ENCODE results near the gene TLX3. TPM values are rescaled to one million over a fixed set of nuclear protein-coding genes. Genes with fewer than 3 reads are reported as not detected.

The TLX3 gene
- total RNA-seq, 1 donor from 2014 or later = not detected

DNA sequence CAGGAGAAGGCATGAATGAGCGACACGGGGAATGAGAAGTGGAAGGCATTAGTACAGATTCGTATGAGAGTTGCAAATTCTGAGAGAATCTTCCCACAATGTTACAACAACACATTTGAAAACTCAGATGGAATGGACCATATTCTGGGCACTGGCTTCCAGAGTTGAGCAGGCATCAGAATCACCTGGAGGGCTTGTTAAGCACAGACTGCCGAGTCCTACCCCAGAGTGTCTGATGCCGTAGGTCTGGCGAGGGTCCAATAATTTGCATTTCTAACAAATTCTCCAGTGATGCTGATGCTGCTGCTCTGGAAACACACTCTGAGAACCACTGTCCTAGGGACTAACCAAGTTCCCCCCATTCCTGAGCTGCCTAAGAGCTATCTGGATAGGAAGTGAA lies 2.9 kb upstream of the TLX3 start:
- H3K36me3 Mint-ChIP-seq = peaks cover 1% of the 10 kb centered on the region
- H3K9me3 Mint-ChIP-seq = no peaks in the 10 kb centered on the region
- no peak for DNase-seq (ENCODE audit: low spot score in 2 of 2, unreplicated experiment in 2 of 2)
- H3K4me1 Mint-ChIP-seq = peaks cover 8% of the 10 kb centered on the region
- H3K27ac Mint-ChIP-seq = no peak overlapping the region
- TF ChIP-seq, protein P1, sequence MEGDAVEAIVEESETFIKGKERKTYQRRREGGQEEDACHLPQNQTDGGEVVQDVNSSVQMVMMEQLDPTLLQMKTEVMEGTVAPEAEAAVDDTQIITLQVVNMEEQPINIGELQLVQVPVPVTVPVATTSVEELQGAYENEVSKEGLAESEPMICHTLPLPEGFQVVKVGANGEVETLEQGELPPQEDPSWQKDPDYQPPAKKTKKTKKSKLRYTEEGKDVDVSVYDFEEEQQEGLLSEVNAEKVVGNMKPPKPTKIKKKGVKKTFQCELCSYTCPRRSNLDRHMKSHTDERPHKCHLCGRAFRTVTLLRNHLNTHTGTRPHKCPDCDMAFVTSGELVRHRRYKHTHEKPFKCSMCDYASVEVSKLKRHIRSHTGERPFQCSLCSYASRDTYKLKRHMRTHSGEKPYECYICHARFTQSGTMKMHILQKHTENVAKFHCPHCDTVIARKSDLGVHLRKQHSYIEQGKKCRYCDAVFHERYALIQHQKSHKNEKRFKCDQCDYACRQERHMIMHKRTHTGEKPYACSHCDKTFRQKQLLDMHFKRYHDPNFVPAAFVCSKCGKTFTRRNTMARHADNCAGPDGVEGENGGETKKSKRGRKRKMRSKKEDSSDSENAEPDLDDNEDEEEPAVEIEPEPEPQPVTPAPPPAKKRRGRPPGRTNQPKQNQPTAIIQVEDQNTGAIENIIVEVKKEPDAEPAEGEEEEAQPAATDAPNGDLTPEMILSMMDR (IDR thresholded peaks at IDR 0.05; ENCODE audit: unreplicated experiment) = no peak
- no peak overlapping the region for H3K4me3 Mint-ChIP-seq
- H3K27me3 Mint-ChIP-seq (ENCODE audit: low read depth) = peaks cover 80% of the 10 kb centered on the region

- Mint-ChIP-seq H3K4me1 (peaks cover 10% of the 10 kb centered on the region), H3K27ac (no peak overlapping the region), H3K27me3 (ENCODE audit: low read depth) (peaks cover 83% of the 10 kb centered on the region), H3K9me3 (no peaks in the 10 kb centered on the region), H3K4me3 (no peak overlapping the region), H3K36me3 (peaks cover 1% of the 10 kb centered on the region)
- no peak for DNase-seq (ENCODE audit: low spot score in 2 of 2, unreplicated experiment in 2 of 2)
- TF ChIP-seq, protein P1 (IDR thresholded peaks at IDR 0.05; ENCODE audit: unreplicated experiment) = no peak
These were observed 2.1 kb upstream of the TLX3 start for GRCh38 chr5:171306781-171307591.

- no peaks in the 10 kb centered on the region for H3K9me3 Mint-ChIP-seq
- TF ChIP-seq, protein P1 (IDR thresholded peaks at IDR 0.05; ENCODE audit: unreplicated experiment) = no peak
- H3K4me3 Mint-ChIP-seq = no peak overlapping the region
- no peak for DNase-seq (ENCODE audit: low spot score in 2 of 2, unreplicated experiment in 2 of 2)
- no peak overlapping the region for H3K27ac Mint-ChIP-seq
- H3K36me3 Mint-ChIP-seq = no peaks in the 10 kb centered on the region
- peaks cover 91% of the 10 kb centered on the region for H3K27me3 Mint-ChIP-seq (ENCODE audit: low read depth)
- peaks cover 12% of the 10 kb centered on the region for H3K4me1 Mint-ChIP-seq
These were observed 1.1 kb upstream of the TLX3 start for GRCh38 chr5:171307789-171308452.

GRCh38 chr5:171309276-171310211 lies 496 bp downstream of the TLX3 start:
- Mint-ChIP-seq H3K4me1 (peaks cover 15% of the 10 kb centered on the region), H3K27ac (no peak overlapping the region), H3K36me3 (no peaks in the 10 kb centered on the region), H3K4me3 (no peak overlapping the region), H3K27me3 (ENCODE audit: low read depth) (peaks cover 91% of the 10 kb centered on the region), H3K9me3 (no peaks in the 10 kb centered on the region)
- DNase-seq (ENCODE audit: low spot score in 2 of 2, unreplicated experiment in 2 of 2) = no peak
- TF ChIP-seq, protein P1 (IDR thresholded peaks at IDR 0.05; ENCODE audit: unreplicated experiment) = no peak

DNA sequence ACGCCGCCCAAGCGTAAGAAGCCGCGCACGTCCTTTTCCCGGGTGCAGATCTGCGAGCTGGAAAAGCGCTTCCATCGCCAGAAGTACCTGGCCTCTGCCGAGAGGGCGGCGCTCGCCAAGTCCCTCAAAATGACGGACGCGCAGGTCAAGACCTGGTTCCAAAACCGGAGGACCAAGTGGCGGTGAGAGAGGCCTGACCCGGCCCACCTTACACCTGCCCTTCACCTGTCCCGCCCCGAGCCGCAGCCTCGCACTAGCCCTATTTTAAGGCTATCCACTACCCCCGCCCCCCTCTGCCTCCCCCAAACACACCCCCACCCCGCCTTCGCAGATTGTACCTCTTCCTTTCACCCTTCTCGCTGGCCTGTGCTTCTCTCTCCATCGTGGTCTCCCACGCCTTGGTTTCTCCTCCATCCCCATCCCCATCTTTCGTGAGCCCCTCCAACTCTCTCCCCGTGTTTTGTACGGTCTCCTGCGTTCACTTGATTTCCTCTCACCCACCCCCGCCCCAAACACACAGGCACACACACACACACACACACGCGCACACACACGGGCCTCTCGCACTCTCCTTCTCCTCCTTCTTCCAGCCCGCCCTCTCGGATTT lies 1.3 kb downstream of the TLX3 start:
- Mint-ChIP-seq H3K4me3 (peak overlapping the region; percentile 31), H3K4me1 (peaks cover 15% of the 10 kb centered on the region), H3K27ac (no peak overlapping the region), H3K9me3 (no peaks in the 10 kb centered on the region), H3K27me3 (ENCODE audit: low read depth) (peaks cover 91% of the 10 kb centered on the region), H3K36me3 (no peaks in the 10 kb centered on the region)
- TF ChIP-seq, protein P1 (IDR thresholded peaks at IDR 0.05; ENCODE audit: unreplicated experiment) = peak; percentile 61
- DNase-seq (ENCODE audit: low spot score in 2 of 2, unreplicated experiment in 2 of 2) = no peak
